Osteoblast (primary cell): ENCODE measurements around the gene C16orf78. TPM values are rescaled to one million over a fixed set of nuclear protein-coding genes. Genes with fewer than 3 reads are reported as not detected.

Experiments
- DNase-seq: peaks from one replicate; pipeline ENCODE4 v3.0.0; 2011; ENCODE audit warnings: low spot score, mixed read lengths; ENCODE audit not compliant: insufficient read length; ENCODE audit errors: missing footprints
- H2AFZ ChIP-seq: 2 replicates; pipeline ENCODE4 v1.6.0; 2011; ENCODE audit warnings: mild to moderate bottlenecking, low read length
- H3K27ac ChIP-seq: 2 replicates; pipeline ENCODE4 v1.5.1; 2011; ENCODE audit warnings: mild to moderate bottlenecking, low read depth, low read length, moderate library complexity
- H3K27me3 ChIP-seq: 2 replicates; pipeline ENCODE4 v1.6.0; 2012; ENCODE audit warnings: mild to moderate bottlenecking, control low read depth, inconsistent platforms, low read length, moderate library complexity; ENCODE audit not compliant: insufficient read depth
- H3K36me3 ChIP-seq: 2 replicates; pipeline ENCODE4 v1.5.1; 2011; ENCODE audit warnings: mild to moderate bottlenecking, low read length, control low read depth, moderate library complexity; ENCODE audit not compliant: insufficient read depth
- H3K4me1 ChIP-seq: 2 replicates; pipeline ENCODE4 v1.5.1; 2011; ENCODE audit warnings: mild to moderate bottlenecking, low read length, control low read depth, moderate library complexity; ENCODE audit not compliant: insufficient read depth
- H3K4me2 ChIP-seq: 2 replicates; pipeline ENCODE4 v1.6.0; 2011; ENCODE audit warnings: mild to moderate bottlenecking, low read length; ENCODE audit not compliant: insufficient read depth
- H3K4me3 ChIP-seq: fragments of 200-600 bp; sonication (generic); 3 replicates; pipeline ENCODE4 v1.5.1; 2012; ENCODE audit warnings: mild to moderate bottlenecking, low read length, inconsistent platforms; ENCODE audit not compliant: insufficient read depth
- H3K79me2 ChIP-seq: 2 replicates; pipeline ENCODE4 v1.6.0; 2012; ENCODE audit warnings: mild to moderate bottlenecking, low read length, control low read depth, inconsistent platforms; ENCODE audit not compliant: insufficient read depth
- H3K9me3 ChIP-seq: 2 replicates; pipeline ENCODE4 v1.5.1; 2011; ENCODE audit warnings: low read depth, low read length, control low read depth
- H4K20me1 ChIP-seq: 2 replicates; pipeline ENCODE4 v1.6.0; 2012; ENCODE audit warnings: mild to moderate bottlenecking, low read length, control low read depth; ENCODE audit not compliant: insufficient read depth
- CTCF ChIP-seq: IDR thresholded peaks from 2 replicates; pipeline ENCODE4 v1.5.1; 2011; ENCODE audit warnings: mild to moderate bottlenecking, low read depth, low read length, moderate library complexity; ENCODE audit errors: extremely low read depth
- total RNA-seq: library from RNA; depleted of rRNA; stranded (reverse); fragments of >200 nt; gene quantifications from 2 replicates; pipeline ENCODE4 v1.2.3, GENCODE V29; 2012

Gene C16orf78
- total RNA-seq, 1 donor = not detected

- no peaks in the 10 kb centered on the region for H3K36me3 ChIP-seq
- H3K4me1 ChIP-seq = no peaks in the 10 kb centered on the region
- no peak overlapping the region for H2AFZ ChIP-seq
- no peaks in the 10 kb centered on the region for H4K20me1 ChIP-seq
- DNase-seq = no peak
- H3K27ac ChIP-seq = no peak overlapping the region
- no peak overlapping the region for H3K4me3 ChIP-seq
- H3K4me2 ChIP-seq = no peak overlapping the region
- TF ChIP-seq CTCF = peak; percentile 22
- H3K79me2 ChIP-seq = no peaks in the 10 kb centered on the region
- H3K27me3 ChIP-seq = no peaks in the 10 kb centered on the region
- no peaks in the 10 kb centered on the region for H3K9me3 ChIP-seq
Observed at GRCh38 chr16:49352892-49353291, 20.7 kb upstream of the C16orf78 start.

DNA sequence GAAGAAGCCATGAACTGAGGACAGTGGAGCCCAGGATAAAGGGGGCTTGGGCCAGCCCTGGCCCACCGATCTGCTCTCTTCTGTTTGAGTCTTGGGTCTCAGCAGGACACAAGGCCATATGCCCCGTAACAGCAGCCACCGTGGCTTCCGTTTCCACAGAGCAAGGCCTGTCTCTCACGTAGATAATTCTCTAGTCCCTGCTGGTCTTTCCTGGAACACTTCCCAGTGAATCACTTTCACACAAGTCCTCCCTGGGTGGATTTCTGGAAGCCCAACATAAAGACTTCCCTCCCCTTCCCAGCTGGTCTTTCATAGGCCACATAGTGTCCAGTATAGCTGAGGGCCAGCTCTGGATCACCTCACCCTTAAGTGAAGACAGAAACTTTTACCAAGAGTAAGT is 19.9 kb upstream of the C16orf78 start:
- Histone ChIP-seq H3K27ac (no peak overlapping the region), H4K20me1 (no peaks in the 10 kb centered on the region), H3K36me3 (no peaks in the 10 kb centered on the region), H3K4me2 (no peak overlapping the region), H3K79me2 (no peaks in the 10 kb centered on the region), H3K4me1 (no peaks in the 10 kb centered on the region), H2AFZ (no peak overlapping the region), H3K27me3 (no peaks in the 10 kb centered on the region), H3K4me3 (no peak overlapping the region), H3K9me3 (no peaks in the 10 kb centered on the region)
- DNase-seq = no peak
- no peak for TF ChIP-seq CTCF

GRCh38 chr16:49354101-49354500 is 19.5 kb upstream of the C16orf78 start:
- H3K27ac ChIP-seq = no peak overlapping the region
- no peak for TF ChIP-seq CTCF
- H3K9me3 ChIP-seq = no peaks in the 10 kb centered on the region
- no peaks in the 10 kb centered on the region for H3K79me2 ChIP-seq
- H3K36me3 ChIP-seq = no peaks in the 10 kb centered on the region
- no peaks in the 10 kb centered on the region for H3K27me3 ChIP-seq
- no peaks in the 10 kb centered on the region for H4K20me1 ChIP-seq
- no peak overlapping the region for H2AFZ ChIP-seq
- no peak for DNase-seq
- no peaks in the 10 kb centered on the region for H3K4me1 ChIP-seq
- no peak overlapping the region for H3K4me2 ChIP-seq
- no peak overlapping the region for H3K4me3 ChIP-seq

GRCh38 chr16:49354991-49355390 is 18.6 kb upstream of the C16orf78 start:
- Histone ChIP-seq H2AFZ (no peak overlapping the region), H3K79me2 (no peaks in the 10 kb centered on the region), H3K36me3 (no peaks in the 10 kb centered on the region), H3K4me1 (no peaks in the 10 kb centered on the region), H3K4me2 (no peak overlapping the region), H3K9me3 (no peaks in the 10 kb centered on the region), H3K27me3 (no peaks in the 10 kb centered on the region), H4K20me1 (no peaks in the 10 kb centered on the region), H3K27ac (no peak overlapping the region), H3K4me3 (no peak overlapping the region)
- no peak for TF ChIP-seq CTCF
- no peak for DNase-seq
